Upper lobe of left lung (tissue), 6 donors: ENCODE measurements around the gene ADARB1. TPM values are rescaled to one million over a fixed set of nuclear protein-coding genes. Genes with fewer than 3 reads are reported as not detected.

Source experiments
- ATAC-seq, 2 donors: fragments of 200-7000 bp; cut with Tn5 transposase; one replicate each; pipeline ENCODE4 v1.9.1; 2022; ENCODE audit warnings: mild to moderate bottlenecking in 2 of 2, moderate library complexity in 2 of 2; ENCODE audit not compliant: low FRiP score in 2 of 2
- DNase-seq, 2 donors: peaks; one replicate each; pipeline ENCODE4 v3.0.0-alpha.2; 2019 to 2020
- H3K27ac ChIP-seq, 4 donors: fragments of 200-600 bp; sonication (generic); one replicate each; pipeline ENCODE4 v1.5.1; 2016 to 2019
- H3K27me3 ChIP-seq, 4 donors: fragments of 200-600 bp; sonication (generic); one replicate each; pipeline ENCODE4 v1.5.1; 2017 to 2019
- H3K36me3 ChIP-seq, 4 donors: fragments of 200-600 bp; sonication (generic); one replicate each; pipeline ENCODE4 v1.5.1; 2016 to 2019
- H3K4me1 ChIP-seq, 4 donors: fragments of 200-600 bp; sonication (generic); one replicate each; pipeline ENCODE4 v1.5.1; 2018 to 2019
- H3K4me3 ChIP-seq, 4 donors: fragments of 200-600 bp; sonication (generic); one replicate each; pipeline ENCODE4 v1.5.1; 2017 to 2019; ENCODE audit warnings: mild to moderate bottlenecking in 2 of 4, moderate library complexity in 1 of 4
- H3K9me3 ChIP-seq, 4 donors: fragments of 200-600 bp; sonication (generic); one replicate each; pipeline ENCODE4 v1.5.1; 2018 to 2019
- EP300 ChIP-seq, 4 donors: sonication (generic); formaldehyde crosslinking; IDR thresholded peaks; one replicate each; pipeline ENCODE4 v1.5.1; 2017; ENCODE audit warnings: antibody characterized with exemption in 4 of 4, control low read depth in 2 of 4
- POLR2A ChIP-seq, 4 donors: fragments of 450-650 bp; IDR thresholded peaks; one replicate each; pipeline ENCODE4 v1.5.1; 2016 to 2017; ENCODE audit warnings: antibody characterized with exemption in 4 of 4, mild to moderate bottlenecking in 2 of 4
- POLR2AphosphoS5 ChIP-seq, 2 donors: sonication (generic); formaldehyde crosslinking; IDR thresholded peaks; one replicate each; pipeline ENCODE4 v1.5.1; 2017; ENCODE audit warnings: antibody characterized with exemption in 2 of 2
- WGBS, 2 donors: methylation state at CpG; one replicate each; pipeline ENCODE4 v1.1.5; 2017 to 2018; 5-methylcytosine and 5-hydroxymethylcytosine counted together
- total RNA-seq, 6 donors: library from RNA; depleted of rRNA in 4 of 6; stranded (reverse); fragments of >200 nt in 4 of 6; gene quantifications; one replicate each; pipeline versions ENCODE4 v1.1.0 to v1.2.1, GENCODE V29; 2016 to 2021
- TF ChIP-seq, protein P1 (sequence below), 6 experiments: fragments of 450-650 bp in 4 of 6; fragments of 200-600 bp in 2 of 6; sonication (generic) in 2 of 6; IDR thresholded peaks; one replicate each; pipeline ENCODE4 v1.5.1; 2016 to 2019; ENCODE audit warnings: antibody characterized with exemption in 6 of 6
- donor health status: DM: no; HTN: no; CAD: no; lungs with moderate emphysema.
- donor health status: DM: no; HTN: yes; CAD: no; lungs with severe emphysema.

Gene ADARB1
- total RNA-seq, 6 donors from 2014 or later: 26.5 to 94.3 (median 42.4) TPM

DNA sequence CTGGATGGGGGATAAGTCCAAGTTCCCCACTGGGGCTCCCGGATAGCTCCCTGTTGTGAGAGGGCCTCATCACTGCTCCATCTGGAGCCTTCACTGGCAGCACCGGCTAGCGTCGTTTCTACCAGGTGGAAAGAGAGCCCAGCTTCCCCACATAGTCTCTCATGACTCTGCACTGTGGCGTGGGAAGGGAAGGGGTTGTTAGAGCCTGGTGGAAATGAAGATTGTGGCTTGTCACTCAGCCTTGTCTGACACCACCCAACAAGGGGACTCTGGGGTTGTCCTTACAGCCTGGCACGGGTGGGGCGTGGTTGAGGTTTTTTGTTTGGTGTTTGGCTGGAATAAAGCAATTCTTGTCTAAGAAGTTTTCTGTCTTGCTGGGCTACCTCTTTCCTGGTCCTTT, 94.6 kb downstream of the ADARB1 start:
- TF ChIP-seq POLR2A (IDR thresholded peaks at IDR 0.05): no peak
- TF ChIP-seq, protein P1, sequence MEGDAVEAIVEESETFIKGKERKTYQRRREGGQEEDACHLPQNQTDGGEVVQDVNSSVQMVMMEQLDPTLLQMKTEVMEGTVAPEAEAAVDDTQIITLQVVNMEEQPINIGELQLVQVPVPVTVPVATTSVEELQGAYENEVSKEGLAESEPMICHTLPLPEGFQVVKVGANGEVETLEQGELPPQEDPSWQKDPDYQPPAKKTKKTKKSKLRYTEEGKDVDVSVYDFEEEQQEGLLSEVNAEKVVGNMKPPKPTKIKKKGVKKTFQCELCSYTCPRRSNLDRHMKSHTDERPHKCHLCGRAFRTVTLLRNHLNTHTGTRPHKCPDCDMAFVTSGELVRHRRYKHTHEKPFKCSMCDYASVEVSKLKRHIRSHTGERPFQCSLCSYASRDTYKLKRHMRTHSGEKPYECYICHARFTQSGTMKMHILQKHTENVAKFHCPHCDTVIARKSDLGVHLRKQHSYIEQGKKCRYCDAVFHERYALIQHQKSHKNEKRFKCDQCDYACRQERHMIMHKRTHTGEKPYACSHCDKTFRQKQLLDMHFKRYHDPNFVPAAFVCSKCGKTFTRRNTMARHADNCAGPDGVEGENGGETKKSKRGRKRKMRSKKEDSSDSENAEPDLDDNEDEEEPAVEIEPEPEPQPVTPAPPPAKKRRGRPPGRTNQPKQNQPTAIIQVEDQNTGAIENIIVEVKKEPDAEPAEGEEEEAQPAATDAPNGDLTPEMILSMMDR (IDR thresholded peaks at IDR 0.05): no peak
- TF ChIP-seq POLR2AphosphoS5 (IDR thresholded peaks at IDR 0.05): no peak
- TF ChIP-seq EP300 (IDR thresholded peaks at IDR 0.05): no peak
- WGBS, 2 donors: 64 to 71% methylated on average over 7 of the region's 7 CpGs

DNA sequence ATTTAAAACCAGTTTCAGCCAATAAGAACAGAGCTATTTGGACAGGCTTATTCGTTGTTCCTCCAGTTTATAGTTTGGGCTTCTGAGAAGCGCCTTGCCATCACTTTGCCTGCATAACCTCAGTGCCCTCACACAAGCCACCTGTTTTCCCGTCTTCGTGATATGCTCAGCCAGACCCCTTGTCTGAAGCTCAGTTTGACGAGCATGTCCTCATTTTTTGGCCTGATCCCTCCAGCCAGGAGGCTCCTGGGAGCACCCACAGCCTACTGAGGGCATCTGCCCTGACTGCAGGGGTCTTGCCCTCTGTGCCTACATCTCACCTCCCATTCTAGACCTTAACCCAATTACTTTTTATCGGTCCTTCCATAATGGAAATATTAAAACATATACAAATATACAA, 95.3 kb downstream of the ADARB1 start:
- Histone ChIP-seq H3K4me1 (peaks cover 0 to 12% (median 5%) of the 10 kb centered on the region in 4 donors), H3K4me3 (no peak overlapping the region), H3K36me3 (peaks cover 0 to 20% (median 2%) of the 10 kb centered on the region in 4 donors), H3K9me3 (no peaks in the 10 kb centered on the region), H3K27ac (peak overlapping the region in 1 of 4 donors; percentile 31), H3K27me3 (no peaks in the 10 kb centered on the region)
- WGBS, 2 donors: 78 to 79% methylated on average over 6 of the region's 6 CpGs
- TF ChIP-seq POLR2A (IDR thresholded peaks at IDR 0.05) (no peak), EP300 (IDR thresholded peaks at IDR 0.05) (no peak), POLR2AphosphoS5 (IDR thresholded peaks at IDR 0.05) (no peak)
- TF ChIP-seq, protein P1 (IDR thresholded peaks at IDR 0.05): no peak
- DNase-seq (no peak), ATAC-seq (no peak)

More for the DNA sequence above, 94.6 kb downstream of the ADARB1 start:
- Histone ChIP-seq H3K27me3 (no peaks in the 10 kb centered on the region), H3K4me3 (no peak overlapping the region), H3K4me1 (peaks cover 0 to 12% (median 5%) of the 10 kb centered on the region in 4 donors), H3K9me3 (no peaks in the 10 kb centered on the region), H3K27ac (no peak overlapping the region), H3K36me3 (peaks cover 0 to 20% (median 2%) of the 10 kb centered on the region in 4 donors)
- ATAC-seq (no peak), DNase-seq (no peak)

DNA sequence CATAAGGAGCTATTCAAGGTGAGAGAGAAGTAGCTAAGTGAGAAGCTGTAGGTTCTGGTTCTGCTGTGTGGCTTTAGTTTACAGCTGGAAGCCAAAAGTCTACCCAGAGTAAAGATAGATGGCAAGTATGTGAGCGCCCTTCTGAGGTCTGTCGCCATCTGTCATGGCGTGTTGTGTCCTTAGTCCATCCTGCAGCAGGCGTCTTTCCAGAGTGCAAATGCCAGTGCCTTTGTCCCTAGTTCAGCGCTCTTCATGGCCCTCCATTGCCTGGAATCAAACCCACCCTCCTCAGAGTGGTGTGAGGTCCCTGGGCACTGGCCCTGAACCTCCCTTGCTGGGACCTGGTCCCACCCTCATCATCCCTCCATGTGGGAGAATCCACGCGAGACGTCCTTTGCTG, 96.6 kb downstream of the ADARB1 start:
- Histone ChIP-seq H3K4me1 (peaks cover 0 to 12% (median 5%) of the 10 kb centered on the region in 4 donors), H3K36me3 (peaks cover 0 to 27% (median 4%) of the 10 kb centered on the region in 4 donors), H3K27ac (no peak overlapping the region), H3K4me3 (no peak overlapping the region), H3K27me3 (no peaks in the 10 kb centered on the region), H3K9me3 (no peaks in the 10 kb centered on the region)
- no peak for TF ChIP-seq EP300 (IDR thresholded peaks at IDR 0.05)
- TF ChIP-seq, protein P1 (IDR thresholded peaks at IDR 0.05): no peak
- no peak for TF ChIP-seq POLR2A (IDR thresholded peaks at IDR 0.05)
- no peak for TF ChIP-seq POLR2AphosphoS5 (IDR thresholded peaks at IDR 0.05)
- 96 to 97% methylated on average over 8 of the region's 8 CpGs for WGBS, 2 donors
- DNase-seq (no peak), ATAC-seq (no peak)

DNA sequence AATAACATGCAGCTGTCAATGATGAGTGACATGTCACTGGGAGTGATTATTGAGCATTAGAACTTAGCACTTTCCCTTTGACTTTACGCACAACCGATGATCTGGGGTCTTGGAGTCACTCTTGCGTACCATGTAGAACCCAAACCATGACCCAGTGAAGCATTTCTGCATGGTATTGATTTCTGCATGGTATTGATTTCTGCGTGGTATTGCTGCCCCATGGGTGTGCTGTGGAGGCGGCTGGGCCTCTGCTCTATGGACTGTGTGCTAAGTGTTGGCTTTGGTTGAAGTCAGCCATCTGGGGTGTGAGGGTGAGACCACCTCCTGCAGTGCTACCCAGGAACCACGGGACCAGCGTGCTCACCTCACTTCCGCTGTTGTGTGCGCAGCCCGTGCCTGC, 98.0 kb downstream of the ADARB1 start:
- ATAC-seq: no peak
- no peak overlapping the region for H3K4me3 ChIP-seq
- no peak overlapping the region for H3K27ac ChIP-seq
- TF ChIP-seq POLR2A (IDR thresholded peaks at IDR 0.05): no peak
- no peak for TF ChIP-seq EP300 (IDR thresholded peaks at IDR 0.05)
- no peak for TF ChIP-seq POLR2AphosphoS5 (IDR thresholded peaks at IDR 0.05)
- TF ChIP-seq, protein P1 (IDR thresholded peaks at IDR 0.05): no peak
- no peak for DNase-seq
- peaks cover 0 to 39% (median 10%) of the 10 kb centered on the region in 4 donors for H3K36me3 ChIP-seq
- H3K9me3 ChIP-seq: no peaks in the 10 kb centered on the region
- no peaks in the 10 kb centered on the region for H3K27me3 ChIP-seq
- H3K4me1 ChIP-seq: peaks cover 0 to 11% (median 5%) of the 10 kb centered on the region in 4 donors
- WGBS, 2 donors: 91 to 93% methylated on average over 10 of the region's 10 CpGs
